ENCODE measurements around the gene NREP. TPM values are rescaled to one million over a fixed set of nuclear protein-coding genes. Genes with fewer than 3 reads are reported as not detected.
A peak's percentile ranks its signal among the peaks of the same experiment; 100 is the strongest.
"Not testable (repeated sequence)": the region's sequence is repeated elsewhere in the genome, so short reads cannot be mapped to it uniquely, and the experiment has no call there.

The NREP gene
- total RNA-seq, 2 experiments from 2014 or later = 19.3 to 19.7 TPM

DNA sequence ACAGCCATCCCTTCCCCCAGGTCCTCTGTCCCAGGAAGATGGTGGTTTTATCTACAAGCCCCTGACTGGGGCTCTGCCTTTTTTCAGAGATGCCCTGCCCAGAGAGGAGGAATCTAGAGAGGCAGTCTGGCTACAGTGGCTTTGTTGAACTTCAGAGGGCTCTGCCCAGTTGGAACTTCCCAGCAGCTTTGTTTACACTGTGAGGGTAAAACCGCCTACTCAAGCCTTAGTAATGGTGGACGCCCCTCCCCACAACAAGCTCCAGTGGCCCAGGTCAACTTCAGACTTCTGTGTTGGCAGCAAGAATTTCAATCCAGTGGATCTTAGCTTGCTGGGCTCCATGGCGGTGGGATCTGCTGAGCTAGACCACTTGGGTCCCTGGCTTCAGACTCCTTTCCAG, 40.2 kb downstream of the NREP start:
- intact Hi-C loops (cut with DNase I, micrococcal nuclease); ATAC-seq; H3K4me1 Mint-ChIP-seq; POLR2A ChIA-PET; DNase-seq; H3K4me3 Mint-ChIP-seq; H3K36me3 Mint-ChIP-seq (ENCODE audit: low read depth); H3K27ac Mint-ChIP-seq; H3K27me3 Mint-ChIP-seq: not testable (repeated sequence)
- peaks cover 13% of the 10 kb centered on the region for H3K9me3 Mint-ChIP-seq (ENCODE audit: low read depth)
- CTCF ChIA-PET = interaction anchor here (0.6 kb wide), 1 partner anchor 15 kb away, joined by 4 read pairs; no protein-coding TSS in a partner anchor

DNA sequence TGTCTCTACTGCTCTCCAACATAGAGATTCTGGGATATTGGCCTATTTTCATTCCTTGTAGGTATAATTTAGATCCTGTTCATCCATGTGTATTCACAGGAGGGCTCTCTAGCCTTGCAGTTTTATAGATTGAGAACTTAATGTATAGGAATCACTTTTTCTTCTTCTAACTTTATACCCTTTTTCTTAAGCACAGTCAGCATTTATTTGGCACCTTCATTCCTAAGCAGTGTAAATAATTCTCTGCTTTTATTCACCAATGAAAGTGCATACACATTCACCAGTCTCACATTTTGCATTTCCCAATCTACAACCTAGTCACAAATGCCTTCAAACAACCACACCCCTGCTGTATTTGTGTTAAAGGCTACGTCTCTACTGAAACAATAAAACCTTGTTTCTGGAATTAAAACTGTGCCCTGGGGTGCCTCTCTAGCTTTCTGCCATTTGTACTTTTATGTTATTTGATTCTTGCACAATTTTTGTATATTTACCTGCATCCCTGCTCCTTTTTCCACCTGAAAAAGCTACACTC, 49.3 kb downstream of the NREP start:
- ChIA-PET POLR2A (no interaction called here), CTCF (no interaction called here)
- Mint-ChIP-seq H3K4me1 (peaks cover 9% of the 10 kb centered on the region), H3K9me3 (ENCODE audit: low read depth) (peaks cover 9% of the 10 kb centered on the region), H3K27ac (no peak overlapping the region), H3K36me3 (ENCODE audit: low read depth) (no peaks in the 10 kb centered on the region), H3K27me3 (no peaks in the 10 kb centered on the region), H3K4me3 (no peak overlapping the region)
- intact Hi-C loops (cut with DNase I, micrococcal nuclease) = no loop called here
- ATAC-seq = no peak
- no peak for DNase-seq

DNA sequence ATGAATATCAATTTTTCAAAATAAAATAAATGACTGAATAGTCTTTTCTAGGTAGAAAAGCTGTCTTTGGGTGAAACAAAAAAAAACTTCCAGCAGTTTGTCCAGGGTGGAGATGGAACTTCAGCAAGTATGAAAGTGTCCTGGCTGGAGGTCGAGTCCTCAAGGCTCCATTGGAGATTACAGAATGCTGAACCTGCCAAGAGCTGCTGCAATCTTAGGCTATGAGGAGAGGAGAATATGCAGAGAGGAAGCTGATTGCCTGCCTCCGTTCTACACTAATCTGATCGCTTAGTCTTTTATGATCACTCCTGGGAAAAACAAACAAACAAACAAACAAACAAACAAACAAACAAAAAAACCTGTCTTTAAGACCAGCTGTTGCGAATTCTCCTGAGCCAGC, 50.6 kb downstream of the NREP start:
- Mint-ChIP-seq H3K27me3 (no peaks in the 10 kb centered on the region), H3K36me3 (ENCODE audit: low read depth) (no peaks in the 10 kb centered on the region), H3K27ac (no peak overlapping the region), H3K4me1 (peaks cover 9% of the 10 kb centered on the region), H3K4me3 (no peak overlapping the region), H3K9me3 (ENCODE audit: low read depth) (no peaks in the 10 kb centered on the region)
- intact Hi-C loops (cut with DNase I, micrococcal nuclease) = no loop called here
- DNase-seq (no peak), ATAC-seq (no peak)
- ChIA-PET CTCF (interaction anchor here (1.0 kb wide), 1 partner anchor 8 kb away, joined by 3 read pairs; no protein-coding TSS in a partner anchor), POLR2A (no interaction called here)

DNA sequence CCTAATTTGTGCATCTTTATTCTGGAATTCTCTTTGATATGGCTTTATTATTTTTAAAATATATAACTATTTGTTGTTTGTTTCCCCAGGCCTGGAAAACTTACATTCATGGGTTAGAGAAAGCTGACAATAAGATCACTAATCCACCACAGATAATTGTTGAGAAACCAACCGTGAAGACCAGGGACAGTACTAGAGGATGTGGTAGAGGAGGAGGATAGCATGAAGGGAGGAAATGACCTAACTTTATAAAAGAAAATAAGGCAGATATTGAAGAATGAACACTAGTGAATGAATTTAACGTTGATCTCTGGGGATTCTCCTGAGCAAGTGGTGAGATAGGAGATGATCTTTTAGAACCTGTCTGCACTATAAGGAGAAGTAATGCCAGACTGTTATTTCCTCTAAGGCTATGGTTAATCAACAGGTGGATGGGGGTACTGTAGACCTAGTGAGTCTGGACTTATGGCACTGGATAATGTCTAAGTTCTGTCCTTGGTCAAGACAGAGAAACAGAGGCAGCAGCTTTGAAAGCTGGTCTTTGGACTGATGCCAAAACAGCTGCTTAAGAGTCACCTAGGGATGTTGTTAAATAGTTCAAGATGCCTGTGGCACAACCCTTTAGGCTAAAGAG, 52.4 kb downstream of the NREP start:
- intact Hi-C loops (cut with DNase I, micrococcal nuclease) = no loop called here
- Mint-ChIP-seq H3K27me3 (no peaks in the 10 kb centered on the region), H3K27ac (no peak overlapping the region), H3K4me3 (no peak overlapping the region), H3K9me3 (ENCODE audit: low read depth) (no peaks in the 10 kb centered on the region), H3K4me1 (peaks cover 9% of the 10 kb centered on the region), H3K36me3 (ENCODE audit: low read depth) (no peaks in the 10 kb centered on the region)
- DNase-seq (no peak), ATAC-seq (no peak)
- CTCF ChIA-PET = no interaction called here
- POLR2A ChIA-PET = no interaction called here

DNA sequence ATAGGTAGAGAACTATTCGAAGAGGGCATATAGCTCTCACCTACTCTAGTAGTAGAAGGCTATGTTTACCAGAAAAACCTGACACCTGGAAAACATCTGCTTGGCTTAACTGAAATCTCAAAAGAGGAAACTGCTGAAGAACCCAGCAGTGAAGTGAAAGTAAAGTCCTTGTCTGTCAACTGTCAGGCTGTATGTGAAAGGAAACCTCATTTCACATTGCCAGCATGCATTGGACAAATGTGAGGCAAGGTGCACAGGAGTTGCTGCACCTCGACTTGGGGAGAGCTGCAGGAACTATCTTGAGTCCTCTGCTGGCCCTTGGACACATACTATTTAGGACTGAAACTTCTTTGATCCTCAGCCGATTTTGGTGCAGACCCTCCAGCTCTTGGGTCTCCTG, 53.3 kb downstream of the NREP start:
- Mint-ChIP-seq H3K27me3 (no peaks in the 10 kb centered on the region), H3K4me1 (peaks cover 9% of the 10 kb centered on the region), H3K4me3 (no peak overlapping the region), H3K9me3 (ENCODE audit: low read depth) (no peaks in the 10 kb centered on the region), H3K36me3 (ENCODE audit: low read depth) (no peaks in the 10 kb centered on the region), H3K27ac (no peak overlapping the region)
- ChIA-PET POLR2A (no interaction called here), CTCF (no interaction called here)
- DNase-seq (no peak), ATAC-seq (peak; percentile 64)
- intact Hi-C loops (cut with DNase I, micrococcal nuclease) = no loop called here

DNA sequence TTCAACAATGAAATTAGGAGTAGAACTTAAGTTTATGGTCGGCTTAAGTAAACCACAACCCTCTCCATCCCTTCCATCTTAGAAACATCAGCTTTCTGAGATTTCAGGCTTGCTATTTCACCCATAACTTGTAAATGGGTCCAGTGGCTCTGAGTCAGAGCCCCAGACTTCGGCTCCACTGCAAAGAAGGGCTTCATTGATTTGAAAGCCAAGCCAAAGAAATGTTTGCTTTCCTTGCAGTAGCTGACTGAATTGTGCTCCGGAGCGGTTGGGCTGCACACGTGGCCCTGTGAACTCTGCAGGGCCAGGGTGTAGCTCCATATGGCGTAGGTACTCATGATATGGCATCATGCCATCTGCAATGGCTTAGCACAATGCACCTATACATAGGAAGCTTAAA, 57.0 kb downstream of the NREP start:
- POLR2A ChIA-PET = no interaction called here
- intact Hi-C loops (cut with DNase I, micrococcal nuclease) = no loop called here
- H3K4me1 Mint-ChIP-seq = peaks cover 9% of the 10 kb centered on the region
- no peaks in the 10 kb centered on the region for H3K36me3 Mint-ChIP-seq (ENCODE audit: low read depth)
- H3K9me3 Mint-ChIP-seq (ENCODE audit: low read depth) = no peaks in the 10 kb centered on the region
- H3K27me3 Mint-ChIP-seq = peaks cover 2% of the 10 kb centered on the region
- no peak for DNase-seq
- ATAC-seq = no peak
- H3K4me3 Mint-ChIP-seq = no peak overlapping the region
- CTCF ChIA-PET = interaction anchor here (0.6 kb wide), 1 partner anchor 168 kb away, joined by 3 read pairs; no protein-coding TSS in a partner anchor
- H3K27ac Mint-ChIP-seq = no peak overlapping the region

DNA sequence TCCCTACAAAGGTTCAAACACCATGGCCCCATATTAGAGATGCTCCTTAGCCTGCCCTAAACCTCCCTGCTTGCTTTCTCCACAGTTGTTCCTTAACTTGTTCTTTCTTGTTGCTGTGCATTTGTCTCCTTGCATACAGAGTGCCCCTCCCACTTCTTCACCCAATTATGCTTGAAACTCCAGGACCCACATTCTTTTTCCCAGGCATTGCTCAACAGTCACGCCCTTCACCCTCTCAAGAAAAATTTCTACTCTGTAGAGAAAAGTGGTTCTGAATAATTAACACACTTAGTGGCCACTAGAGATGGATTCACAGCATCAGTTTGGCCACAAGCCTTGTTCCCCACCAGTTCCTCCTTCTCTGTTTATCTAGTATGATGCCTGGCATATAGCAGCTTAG, 57.7 kb downstream of the NREP start:
- Mint-ChIP-seq H3K9me3 (ENCODE audit: low read depth) (no peaks in the 10 kb centered on the region), H3K27me3 (peaks cover 2% of the 10 kb centered on the region), H3K4me1 (peaks cover 9% of the 10 kb centered on the region), H3K27ac (no peak overlapping the region), H3K36me3 (ENCODE audit: low read depth) (no peaks in the 10 kb centered on the region), H3K4me3 (no peak overlapping the region)
- intact Hi-C loops (cut with DNase I, micrococcal nuclease) = no loop called here
- ATAC-seq (no peak), DNase-seq (no peak)
- ChIA-PET CTCF (interaction anchor here (1.0 kb wide), 1 partner anchor 14 kb away, joined by 3 read pairs; no protein-coding TSS in a partner anchor), POLR2A (no interaction called here)

DNA sequence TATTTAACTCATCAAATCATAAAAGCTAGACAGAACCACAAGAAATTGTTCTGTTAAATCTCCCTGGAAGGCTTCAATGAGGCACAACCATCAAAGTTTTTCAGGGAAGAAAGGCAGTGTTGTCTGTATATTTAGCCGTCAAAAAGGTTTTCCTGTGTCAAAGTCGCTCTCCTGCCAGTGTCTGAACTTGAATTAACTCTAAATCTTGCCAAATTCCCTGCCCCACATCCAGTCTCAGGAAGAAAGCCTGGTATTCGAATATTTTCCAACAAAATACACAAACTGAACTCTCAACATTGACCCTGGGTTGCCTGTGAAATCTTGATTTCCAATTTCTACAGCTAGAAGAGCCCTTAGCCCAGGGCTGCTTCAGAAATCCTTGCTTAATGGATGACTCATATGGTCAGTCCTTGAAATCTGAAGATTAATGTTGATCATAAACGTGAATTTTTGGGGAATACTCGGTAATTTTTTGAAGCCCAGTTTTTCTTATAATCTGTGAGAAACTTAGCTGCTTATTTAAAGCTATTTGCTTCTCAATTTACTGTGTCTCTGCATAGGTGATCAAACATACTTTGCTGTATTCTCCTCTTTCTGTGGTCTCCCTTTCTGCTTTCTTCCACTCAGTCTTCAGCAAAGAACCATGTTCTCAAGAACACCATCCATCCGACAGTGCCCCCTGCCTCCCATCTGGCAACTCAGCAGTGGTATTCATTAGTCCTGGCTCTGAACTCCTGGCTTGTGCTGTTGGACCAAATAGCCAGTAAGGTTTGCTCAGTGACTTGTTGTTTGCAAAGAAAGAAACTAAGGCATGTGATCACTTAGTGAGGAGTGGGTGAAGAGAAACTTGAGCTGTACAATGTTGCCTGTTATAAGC, 58.9 kb downstream of the NREP start:
- Mint-ChIP-seq H3K36me3 (ENCODE audit: low read depth) (no peaks in the 10 kb centered on the region), H3K27ac (no peak overlapping the region), H3K4me1 (peaks cover under 1% of the 10 kb centered on the region), H3K27me3 (peaks cover 2% of the 10 kb centered on the region), H3K9me3 (ENCODE audit: low read depth) (no peaks in the 10 kb centered on the region), H3K4me3 (no peak overlapping the region)
- POLR2A ChIA-PET = no interaction called here
- ATAC-seq (no peak), DNase-seq (peak; percentile 11)
- intact Hi-C loops (cut with DNase I, micrococcal nuclease) = no loop called here
- CTCF ChIA-PET = interaction anchor here (1.0 kb wide), 2 partner anchors 9 to 12 kb away, joined by 3 read pairs; no protein-coding TSS in a partner anchor

DNA sequence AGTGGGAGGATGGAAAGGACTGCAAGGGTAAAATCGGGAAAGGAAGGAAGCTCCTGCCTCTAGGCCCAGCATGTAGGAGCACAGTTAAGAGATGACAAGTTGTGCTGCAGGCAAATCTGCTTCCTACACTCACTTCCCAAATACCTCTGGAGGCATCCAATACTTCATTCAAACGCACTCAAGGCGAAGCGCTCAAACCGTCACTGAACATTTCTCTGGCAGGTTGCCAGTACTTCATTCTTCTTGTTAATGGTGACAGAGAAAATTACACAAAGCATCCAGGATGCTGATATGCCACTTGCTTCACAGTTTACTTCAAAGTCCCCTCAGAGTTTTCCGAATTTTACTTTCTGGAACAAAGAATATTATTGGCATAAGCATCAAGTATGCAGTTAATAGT, 59.8 kb downstream of the NREP start:
- Mint-ChIP-seq H3K9me3 (ENCODE audit: low read depth) (no peaks in the 10 kb centered on the region), H3K4me3 (no peak overlapping the region), H3K36me3 (ENCODE audit: low read depth) (no peaks in the 10 kb centered on the region), H3K27ac (no peak overlapping the region), H3K4me1 (no peaks in the 10 kb centered on the region), H3K27me3 (peaks cover 2% of the 10 kb centered on the region)
- ChIA-PET POLR2A (interaction anchor here (0.8 kb wide), 1 partner anchor 380 kb away, joined by 3 read pairs; no protein-coding TSS in a partner anchor), CTCF (no interaction called here)
- ATAC-seq (no peak), DNase-seq (no peak)
- intact Hi-C loops (cut with DNase I, micrococcal nuclease) = no loop called here

DNA sequence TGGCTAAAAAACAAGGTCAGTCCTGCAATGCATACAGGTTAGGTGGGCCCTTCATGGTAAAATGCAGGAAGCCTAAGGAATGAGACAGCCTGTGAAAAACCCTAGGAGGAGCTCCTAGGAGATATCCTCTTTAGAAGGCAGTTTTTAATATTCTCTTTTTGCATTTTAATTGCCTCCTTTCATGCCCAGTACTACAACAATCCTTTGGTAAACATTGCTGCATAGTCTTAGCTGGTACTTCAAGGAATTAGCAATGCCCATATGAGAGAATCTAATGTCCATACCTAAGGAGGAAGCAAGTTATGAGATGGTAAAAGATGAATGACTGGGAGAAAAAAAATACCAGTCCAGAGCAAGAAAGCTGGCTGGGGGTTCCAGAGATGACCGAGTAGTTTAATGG, 61.0 kb downstream of the NREP start:
- H3K27ac Mint-ChIP-seq = no peak overlapping the region
- DNase-seq (no peak), ATAC-seq (no peak)
- no peaks in the 10 kb centered on the region for H3K9me3 Mint-ChIP-seq (ENCODE audit: low read depth)
- no peaks in the 10 kb centered on the region for H3K4me1 Mint-ChIP-seq
- intact Hi-C loops (cut with DNase I, micrococcal nuclease) = no loop called here
- H3K4me3 Mint-ChIP-seq = no peak overlapping the region
- POLR2A ChIA-PET = no interaction called here
- CTCF ChIA-PET = interaction anchor here (1.0 kb wide), 1 partner anchor 9 kb away, joined by 3 read pairs; no protein-coding TSS in a partner anchor
- H3K36me3 Mint-ChIP-seq (ENCODE audit: low read depth) = no peaks in the 10 kb centered on the region
- H3K27me3 Mint-ChIP-seq = peaks cover 2% of the 10 kb centered on the region

DNA sequence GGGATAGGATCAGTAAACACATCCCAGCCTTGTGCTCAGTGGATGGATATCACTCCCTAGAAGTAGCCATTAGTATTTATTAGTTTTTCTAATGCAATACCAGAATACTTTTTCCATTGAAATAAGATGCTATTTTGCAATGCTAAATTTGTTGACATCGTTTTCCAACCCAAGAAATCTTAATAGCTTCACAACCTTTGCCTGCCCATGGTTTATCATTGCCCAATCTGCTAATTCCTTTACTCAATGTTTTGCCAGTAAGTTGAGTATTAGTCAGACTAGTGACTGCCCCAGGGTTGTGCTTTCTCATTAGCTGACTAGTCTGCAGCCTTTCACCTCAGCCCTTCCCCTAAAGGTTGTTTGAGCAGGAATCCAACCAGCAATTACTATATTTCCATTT, 62.9 kb downstream of the NREP start:
- intact Hi-C loops (cut with DNase I, micrococcal nuclease) = no loop called here
- CTCF ChIA-PET = no interaction called here
- Mint-ChIP-seq H3K27me3 (peaks cover 2% of the 10 kb centered on the region), H3K4me3 (no peak overlapping the region), H3K9me3 (ENCODE audit: low read depth) (no peaks in the 10 kb centered on the region), H3K4me1 (no peaks in the 10 kb centered on the region), H3K36me3 (ENCODE audit: low read depth) (no peaks in the 10 kb centered on the region), H3K27ac (no peak overlapping the region)
- DNase-seq = no peak
- ATAC-seq = no peak
- POLR2A ChIA-PET = no interaction called here

DNA sequence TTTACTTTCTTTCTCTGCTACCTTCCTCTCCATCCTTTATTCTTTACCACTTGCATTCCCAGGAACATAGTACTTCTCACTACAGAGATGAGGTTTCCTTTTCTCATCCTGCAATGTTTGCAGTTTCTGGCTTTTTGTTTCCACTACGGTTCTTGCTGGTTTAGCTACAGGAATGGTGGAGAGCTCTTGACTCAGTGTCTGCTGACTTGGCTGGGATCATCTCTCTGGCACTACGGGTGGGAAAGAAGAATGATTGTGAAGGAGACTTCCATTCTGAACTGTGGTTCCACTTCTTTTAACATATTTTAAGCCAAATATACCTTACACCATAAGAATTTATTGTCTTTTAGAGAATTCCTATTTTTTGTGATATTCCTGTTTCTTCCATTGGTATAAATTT, 65.1 kb downstream of the NREP start:
- no peak overlapping the region for H3K27ac Mint-ChIP-seq
- H3K36me3 Mint-ChIP-seq (ENCODE audit: low read depth) = no peaks in the 10 kb centered on the region
- ATAC-seq (no peak), DNase-seq (no peak)
- no peaks in the 10 kb centered on the region for H3K9me3 Mint-ChIP-seq (ENCODE audit: low read depth)
- intact Hi-C loops (cut with DNase I, micrococcal nuclease) = no loop called here
- no peaks in the 10 kb centered on the region for H3K27me3 Mint-ChIP-seq
- H3K4me1 Mint-ChIP-seq = no peaks in the 10 kb centered on the region
- ChIA-PET CTCF (interaction anchor here (0.7 kb wide), 1 partner anchor 58 kb away, joined by 3 read pairs; no protein-coding TSS in a partner anchor), POLR2A (no interaction called here)
- no peak overlapping the region for H3K4me3 Mint-ChIP-seq
